SK-N-SH treated with all-trans-retinoic acid at 6 μM for 48 hours (cell line): Measurements from ENCODE around the gene FAM114A1.
"Not testable (repeated sequence)": the region's sequence is repeated elsewhere in the genome, so short reads cannot be mapped to it uniquely, and the experiment has no call there.

ENCODE experiments used
- ATAC-seq: fragments of 200-7000 bp; cut with Tn5 transposase; 3 replicates; pipeline ENCODE4 v1.9.1; 2020; ENCODE audit warnings: mild to moderate bottlenecking, moderate library complexity
- BACH2 ChIP-seq: fragments of 250-450 bp; sonication (Bioruptor Pico); IDR thresholded peaks from 2 replicates; pipeline ENCODE4 v1.9.0; 2021; ENCODE audit warnings: mild to moderate bottlenecking, borderline replicate concordance
- CSDC2 ChIP-seq: fragments of 250-450 bp; sonication (Bioruptor Pico); IDR thresholded peaks from 2 replicates; pipeline ENCODE4 v1.5.0; 2020; ENCODE audit warnings: mild to moderate bottlenecking, moderate library complexity
- ESRRG ChIP-seq: fragments of 250-450 bp; sonication (Bioruptor Pico); IDR thresholded peaks from 2 replicates; pipeline ENCODE4 v1.6.1; 2021; ENCODE audit warnings: mild to moderate bottlenecking
- GLIS3 ChIP-seq: fragments of 250-450 bp; sonication (Bioruptor Pico); IDR thresholded peaks from 2 replicates; pipeline ENCODE4 v1.5.0; 2020; ENCODE audit warnings: mild to moderate bottlenecking, moderate library complexity
- ISL1 ChIP-seq: fragments of 250-450 bp; sonication (Bioruptor Pico); IDR thresholded peaks from 2 replicates; pipeline ENCODE4 v2.1.2; 2022; ENCODE audit warnings: mild to moderate bottlenecking, moderate library complexity
- PPARA ChIP-seq: fragments of 250-450 bp; sonication (Bioruptor Pico); IDR thresholded peaks from 2 replicates; pipeline ENCODE4 v1.5.0; 2020; ENCODE audit warnings: mild to moderate bottlenecking, borderline replicate concordance
- SNAI2 ChIP-seq: fragments of 250-450 bp; sonication (Bioruptor Pico); IDR thresholded peaks from 2 replicates; pipeline ENCODE4 v1.5.0; 2020; ENCODE audit warnings: mild to moderate bottlenecking, moderate library complexity
- TCF4 ChIP-seq: fragments of 250-450 bp; sonication (Bioruptor Pico); IDR thresholded peaks from 2 replicates; pipeline ENCODE4 v1.8.0; 2021; ENCODE audit warnings: mild to moderate bottlenecking, moderate library complexity, borderline replicate concordance
- ZFP3 ChIP-seq: fragments of 250-450 bp; sonication (Bioruptor Pico); IDR thresholded peaks from 2 replicates; pipeline ENCODE4 v1.5.0; 2020; ENCODE audit warnings: mild to moderate bottlenecking, moderate library complexity
- ZFP30 ChIP-seq: fragments of 450-650 bp; formaldehyde crosslinking; IDR thresholded peaks from 2 replicates; pipeline ENCODE4 v1.5.0; 2022; ENCODE audit warnings: mild to moderate bottlenecking, moderate library complexity
- ZNF565 ChIP-seq: fragments of 450-650 bp; formaldehyde crosslinking; conservative IDR thresholded peaks from 2 replicates; pipeline ENCODE4 v1.5.0; 2020; ENCODE audit warnings: low read depth, mild to moderate bottlenecking, moderate library complexity
- ZNF70 ChIP-seq: fragments of 450-650 bp; formaldehyde crosslinking; IDR thresholded peaks from 2 replicates; pipeline ENCODE4 v1.5.0; 2020; ENCODE audit warnings: mild to moderate bottlenecking, moderate library complexity
- ZNF8 ChIP-seq: fragments of 450-650 bp; formaldehyde crosslinking; IDR thresholded peaks from 2 replicates; pipeline ENCODE4 v1.5.0; 2020; ENCODE audit warnings: mild to moderate bottlenecking, moderate library complexity
- TF ChIP-seq, protein P1 (sequence below): fragments of 250-450 bp; sonication (Bioruptor Pico); IDR thresholded peaks from 2 replicates; pipeline ENCODE4 v1.5.0; 2020; ENCODE audit warnings: mild to moderate bottlenecking, moderate library complexity
- TF ChIP-seq, protein P2 (sequence below): fragments of 250-450 bp; sonication (Bioruptor Pico); IDR thresholded peaks from 2 replicates; pipeline ENCODE4 v1.8.0; 2021; ENCODE audit warnings: low read depth, mild to moderate bottlenecking, moderate library complexity, borderline replicate concordance

Gene FAM114A1

DNA sequence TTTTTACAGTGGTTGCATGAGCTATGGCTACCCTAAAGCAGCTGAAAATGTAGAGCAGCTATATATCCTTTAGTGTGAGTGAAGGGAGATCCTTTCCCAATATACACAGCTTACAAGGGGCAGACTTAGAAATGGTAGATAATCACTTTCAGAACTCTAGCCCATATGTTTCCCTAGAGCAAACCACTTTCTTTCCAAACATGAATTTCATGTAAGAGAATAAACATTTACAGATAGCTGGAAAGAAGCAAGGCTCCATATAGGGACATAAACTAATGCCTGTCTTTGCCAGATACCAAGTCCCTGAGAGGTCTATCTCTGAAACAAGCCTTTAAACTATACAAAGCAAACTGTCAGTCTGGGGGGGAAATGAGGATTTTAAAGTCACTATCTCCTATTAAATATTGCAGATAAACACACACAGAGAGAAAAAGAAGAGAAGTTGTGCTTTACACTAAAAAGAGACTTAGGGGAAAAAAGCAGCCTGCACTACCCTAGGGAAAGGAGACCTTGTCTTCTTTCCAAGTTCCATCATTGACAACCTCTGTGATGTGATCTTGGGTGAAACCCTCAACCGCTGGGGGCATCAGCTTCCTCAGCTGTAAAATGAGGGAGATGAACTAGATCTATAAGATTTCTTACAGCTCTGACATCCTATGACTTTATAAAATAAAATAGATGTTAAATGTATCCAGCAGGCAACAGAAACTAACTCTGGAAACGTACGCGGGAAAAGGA is 91.0 kb downstream of the FAM114A1 start:
- TF ChIP-seq ESRRG: no peak
- TF ChIP-seq GLIS3: no peak
- no peak for TF ChIP-seq ZNF70 (CRISPR knock-in tag)
- TF ChIP-seq, protein P1, sequence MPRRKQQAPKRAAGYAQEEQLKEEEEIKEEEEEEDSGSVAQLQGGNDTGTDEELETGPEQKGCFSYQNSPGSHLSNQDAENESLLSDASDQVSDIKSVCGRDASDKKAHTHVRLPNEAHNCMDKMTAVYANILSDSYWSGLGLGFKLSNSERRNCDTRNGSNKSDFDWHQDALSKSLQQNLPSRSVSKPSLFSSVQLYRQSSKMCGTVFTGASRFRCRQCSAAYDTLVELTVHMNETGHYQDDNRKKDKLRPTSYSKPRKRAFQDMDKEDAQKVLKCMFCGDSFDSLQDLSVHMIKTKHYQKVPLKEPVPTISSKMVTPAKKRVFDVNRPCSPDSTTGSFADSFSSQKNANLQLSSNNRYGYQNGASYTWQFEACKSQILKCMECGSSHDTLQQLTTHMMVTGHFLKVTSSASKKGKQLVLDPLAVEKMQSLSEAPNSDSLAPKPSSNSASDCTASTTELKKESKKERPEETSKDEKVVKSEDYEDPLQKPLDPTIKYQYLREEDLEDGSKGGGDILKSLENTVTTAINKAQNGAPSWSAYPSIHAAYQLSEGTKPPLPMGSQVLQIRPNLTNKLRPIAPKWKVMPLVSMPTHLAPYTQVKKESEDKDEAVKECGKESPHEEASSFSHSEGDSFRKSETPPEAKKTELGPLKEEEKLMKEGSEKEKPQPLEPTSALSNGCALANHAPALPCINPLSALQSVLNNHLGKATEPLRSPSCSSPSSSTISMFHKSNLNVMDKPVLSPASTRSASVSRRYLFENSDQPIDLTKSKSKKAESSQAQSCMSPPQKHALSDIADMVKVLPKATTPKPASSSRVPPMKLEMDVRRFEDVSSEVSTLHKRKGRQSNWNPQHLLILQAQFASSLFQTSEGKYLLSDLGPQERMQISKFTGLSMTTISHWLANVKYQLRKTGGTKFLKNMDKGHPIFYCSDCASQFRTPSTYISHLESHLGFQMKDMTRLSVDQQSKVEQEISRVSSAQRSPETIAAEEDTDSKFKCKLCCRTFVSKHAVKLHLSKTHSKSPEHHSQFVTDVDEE (CRISPR knock-in tag): no peak
- no peak for TF ChIP-seq CSDC2 (CRISPR knock-in tag)
- TF ChIP-seq, protein P2, sequence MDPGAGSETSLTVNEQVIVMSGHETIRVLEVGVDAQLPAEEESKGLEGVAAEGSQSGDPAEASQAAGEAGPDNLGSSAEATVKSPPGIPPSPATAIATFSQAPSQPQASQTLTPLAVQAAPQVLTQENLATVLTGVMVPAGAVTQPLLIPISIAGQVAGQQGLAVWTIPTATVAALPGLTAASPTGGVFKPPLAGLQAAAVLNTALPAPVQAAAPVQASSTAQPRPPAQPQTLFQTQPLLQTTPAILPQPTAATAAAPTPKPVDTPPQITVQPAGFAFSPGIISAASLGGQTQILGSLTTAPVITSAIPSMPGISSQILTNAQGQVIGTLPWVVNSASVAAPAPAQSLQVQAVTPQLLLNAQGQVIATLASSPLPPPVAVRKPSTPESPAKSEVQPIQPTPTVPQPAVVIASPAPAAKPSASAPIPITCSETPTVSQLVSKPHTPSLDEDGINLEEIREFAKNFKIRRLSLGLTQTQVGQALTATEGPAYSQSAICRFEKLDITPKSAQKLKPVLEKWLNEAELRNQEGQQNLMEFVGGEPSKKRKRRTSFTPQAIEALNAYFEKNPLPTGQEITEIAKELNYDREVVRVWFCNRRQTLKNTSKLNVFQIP (CRISPR knock-in tag): no peak
- TF ChIP-seq PPARA (CRISPR knock-in tag): no peak
- no peak for ATAC-seq

GRCh38 chr4:38959248-38959647 is 91.6 kb downstream of the FAM114A1 start:
- not testable (repeated sequence) for ATAC-seq

- no peak for TF ChIP-seq GLIS3
- no peak for TF ChIP-seq ZNF565 (CRISPR knock-in tag)
- no peak for TF ChIP-seq SNAI2 (CRISPR knock-in tag)
- TF ChIP-seq, protein P1 (CRISPR knock-in tag): no peak
- no peak for TF ChIP-seq CSDC2 (CRISPR knock-in tag)
- no peak for TF ChIP-seq TCF4 (CRISPR knock-in tag)
- no peak for TF ChIP-seq ISL1
- no peak for TF ChIP-seq BACH2 (CRISPR knock-in tag)
- no peak for TF ChIP-seq PPARA (CRISPR knock-in tag)
- no peak for TF ChIP-seq ZNF8
- no peak for TF ChIP-seq ZFP30 (CRISPR knock-in tag)
- no peak for TF ChIP-seq ZFP3 (CRISPR knock-in tag)
Observed at GRCh38 chr4:38964942-38965775, 97.6 kb downstream of the FAM114A1 start.

GRCh38 chr4:38965866-38966265 is 98.3 kb downstream of the FAM114A1 start:
- no peak for ATAC-seq
- no peak for TF ChIP-seq CSDC2 (CRISPR knock-in tag)

More at GRCh38 chr4:38964942-38965775, 97.6 kb downstream of the FAM114A1 start:
- ATAC-seq: no peak

DNA sequence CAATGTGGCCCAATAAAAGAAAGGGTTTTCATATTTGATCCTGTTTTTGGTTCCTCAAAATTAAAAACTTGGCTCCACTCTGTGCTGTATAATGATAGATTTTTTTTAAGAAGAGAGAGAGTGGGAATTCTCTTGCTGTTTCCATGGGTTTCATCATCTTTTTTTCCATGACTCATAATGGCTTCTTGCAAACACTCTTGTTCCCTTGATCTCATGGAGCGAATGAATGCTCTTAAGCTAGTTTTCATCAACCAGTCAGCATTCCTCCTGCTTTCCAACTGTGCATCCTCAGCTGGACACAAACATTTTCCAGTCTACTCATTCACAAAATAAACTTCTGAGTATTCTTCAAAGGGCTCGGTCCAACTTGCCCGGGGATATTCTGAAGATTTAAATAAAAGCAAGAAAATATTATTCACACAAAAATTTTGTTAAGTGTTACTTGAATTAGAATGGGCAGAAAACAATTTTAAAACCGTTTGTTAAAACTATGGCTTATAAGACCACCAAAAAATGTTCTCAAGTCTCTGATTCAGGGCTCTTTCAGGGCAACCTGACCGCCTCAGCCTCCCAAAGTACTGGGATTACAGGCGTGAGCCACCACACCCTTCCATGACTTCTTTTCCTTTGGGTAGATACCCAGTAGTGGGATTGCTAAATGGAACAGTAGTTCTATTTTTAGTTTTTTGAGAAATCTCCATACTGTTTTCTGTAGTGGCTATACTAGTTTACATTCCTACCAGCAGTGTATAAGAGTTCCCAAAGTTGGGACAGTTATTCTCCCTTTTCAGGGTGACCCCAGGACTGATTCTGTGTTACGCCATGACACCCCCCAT is 99.9 kb downstream of the FAM114A1 start:
- TF ChIP-seq ISL1: 0 out of 2 replicates have a peak, but pooled peaks have one; percentile 24
- TF ChIP-seq CSDC2 (CRISPR knock-in tag): no peak
- ATAC-seq: peak; percentile 53; the same call in 1 of the 3 replicates
